Activated naive CD4-positive, alpha-beta T cell treated with anti-CD3 and anti-CD28 coated beads, Interleukin-2, amount 50 U/mL, for 24 hours (primary cell): Measurements from ENCODE around the gene ADGRD1.

Experiments
- H3K27ac Mint-ChIP-seq: one replicate; pipeline ENCODE4 v1.8.0; 2021; ENCODE audit warnings: mild to moderate bottlenecking, mixed read lengths
- H3K27me3 Mint-ChIP-seq: one replicate; pipeline ENCODE4 v1.8.0; 2021; ENCODE audit warnings: mixed read lengths
- H3K36me3 Mint-ChIP-seq: one replicate; pipeline ENCODE4 v1.8.0; 2021; ENCODE audit warnings: mixed read lengths
- H3K4me1 Mint-ChIP-seq: one replicate; pipeline ENCODE4 v1.8.0; 2021; ENCODE audit warnings: mixed read lengths
- H3K4me3 Mint-ChIP-seq: one replicate; pipeline ENCODE4 v1.8.0; 2021; ENCODE audit warnings: mild to moderate bottlenecking, mixed read lengths
- H3K9me3 Mint-ChIP-seq: one replicate; pipeline ENCODE4 v1.8.0; 2021; ENCODE audit warnings: mixed read lengths

Gene ADGRD1

DNA sequence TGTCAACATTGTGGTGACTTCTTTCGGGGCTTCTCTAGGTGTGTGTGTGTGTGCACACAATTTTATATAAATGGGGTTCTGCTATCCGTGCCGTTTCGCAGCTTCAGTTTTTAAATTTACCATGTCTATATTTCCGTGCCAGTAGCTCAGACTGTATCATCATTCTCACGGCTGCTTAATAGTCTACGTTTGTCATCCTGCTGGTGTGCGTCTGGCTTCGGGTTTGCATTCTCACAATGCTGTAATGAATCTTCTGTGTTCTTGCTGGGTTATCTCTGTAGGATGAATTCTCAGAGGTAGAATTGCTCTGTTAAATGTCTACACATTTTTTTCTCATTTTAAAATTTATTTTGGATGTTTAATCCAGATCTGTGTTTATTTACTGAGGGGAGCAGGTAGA, 73.6 kb downstream of the ADGRD1 start:
- H3K4me1 Mint-ChIP-seq: no peaks in the 10 kb centered on the region
- H3K9me3 Mint-ChIP-seq: no peaks in the 10 kb centered on the region
- H3K4me3 Mint-ChIP-seq: no peak overlapping the region
- H3K36me3 Mint-ChIP-seq: no peaks in the 10 kb centered on the region
- H3K27me3 Mint-ChIP-seq: no peaks in the 10 kb centered on the region
- no peak overlapping the region for H3K27ac Mint-ChIP-seq

DNA sequence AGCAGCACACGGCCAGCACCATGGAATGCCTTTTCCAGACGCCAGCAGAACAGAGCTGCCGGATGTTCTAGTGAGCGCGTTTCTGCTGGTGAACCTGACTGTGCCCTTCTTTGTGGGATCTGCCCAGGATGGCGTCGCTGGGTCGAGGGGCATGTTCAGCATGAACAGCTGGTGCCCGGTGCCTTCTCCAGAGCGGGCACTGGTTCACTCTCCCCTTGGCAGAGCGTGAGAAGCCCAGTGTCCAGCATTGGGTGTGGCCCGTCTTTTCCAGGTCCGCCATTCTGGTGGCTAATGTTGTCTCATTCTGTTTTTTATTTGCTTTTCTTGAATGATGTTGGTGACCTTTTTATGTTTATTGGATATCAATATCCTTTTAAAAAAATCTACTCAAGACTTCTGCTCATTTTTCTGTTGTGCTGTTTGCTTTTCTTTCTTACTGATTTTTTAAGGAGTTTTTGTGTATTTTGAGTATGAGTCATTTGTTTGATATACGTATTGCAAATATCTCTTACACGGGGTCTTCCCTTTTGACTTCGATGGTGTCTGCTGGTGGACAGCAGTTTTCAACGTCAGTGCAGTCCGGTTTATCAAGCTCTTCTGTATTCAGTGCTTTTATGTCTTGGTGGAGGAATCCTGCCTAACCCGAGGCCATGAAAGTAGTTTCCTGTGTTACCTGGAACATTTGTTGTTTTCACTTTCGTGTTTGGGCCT, 74.3 kb downstream of the ADGRD1 start:
- H3K27me3 Mint-ChIP-seq: no peaks in the 10 kb centered on the region
- no peak overlapping the region for H3K4me3 Mint-ChIP-seq
- H3K9me3 Mint-ChIP-seq: no peaks in the 10 kb centered on the region
- H3K4me1 Mint-ChIP-seq: no peaks in the 10 kb centered on the region
- H3K27ac Mint-ChIP-seq: no peak overlapping the region
- no peaks in the 10 kb centered on the region for H3K36me3 Mint-ChIP-seq

DNA sequence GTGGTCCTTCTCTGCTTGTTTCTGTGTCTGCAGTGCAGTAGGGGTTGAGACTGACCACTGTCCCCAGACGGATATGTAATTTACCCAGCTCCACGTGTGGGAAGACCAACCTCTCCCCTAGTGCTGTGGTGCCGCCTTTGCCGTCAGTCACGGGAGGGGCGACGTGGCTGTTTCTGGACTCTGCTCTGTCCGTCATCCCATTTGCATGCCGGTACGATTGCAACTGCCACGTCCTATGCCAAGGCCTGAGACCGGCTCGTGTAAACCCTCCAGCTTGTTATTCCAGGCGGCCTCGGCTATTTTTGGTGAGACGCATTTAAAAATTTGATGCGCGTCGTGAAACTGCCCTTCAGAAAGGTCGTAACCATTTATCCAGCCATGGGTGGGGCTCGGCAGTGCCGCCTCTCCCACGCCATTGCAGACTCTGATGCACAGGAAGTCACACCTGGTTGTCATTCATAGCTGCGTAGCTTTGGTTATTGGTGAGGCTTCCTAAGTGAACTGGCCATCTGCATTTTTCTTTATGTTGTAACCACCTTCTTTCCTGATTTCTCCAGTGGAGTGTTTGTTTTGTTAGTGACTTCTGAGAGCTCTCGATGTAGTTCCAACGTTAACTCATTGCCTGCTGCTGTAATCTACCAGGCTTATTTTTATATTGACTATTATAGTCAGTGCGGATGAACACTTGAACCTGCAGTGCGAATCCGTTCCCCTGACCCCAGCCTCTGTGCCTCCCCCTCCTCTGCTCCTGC, 75.1 kb downstream of the ADGRD1 start:
- Mint-ChIP-seq H3K4me1 (no peaks in the 10 kb centered on the region), H3K4me3 (no peak overlapping the region), H3K27me3 (no peaks in the 10 kb centered on the region), H3K36me3 (no peaks in the 10 kb centered on the region), H3K27ac (no peak overlapping the region), H3K9me3 (no peaks in the 10 kb centered on the region)

GRCh38 chr12:131030472-131031328, 77.0 kb downstream of the ADGRD1 start:
- no peaks in the 10 kb centered on the region for H3K36me3 Mint-ChIP-seq
- H3K27ac Mint-ChIP-seq: no peak overlapping the region
- H3K4me1 Mint-ChIP-seq: no peaks in the 10 kb centered on the region
- no peaks in the 10 kb centered on the region for H3K9me3 Mint-ChIP-seq
- no peaks in the 10 kb centered on the region for H3K27me3 Mint-ChIP-seq
- H3K4me3 Mint-ChIP-seq: no peak overlapping the region

DNA sequence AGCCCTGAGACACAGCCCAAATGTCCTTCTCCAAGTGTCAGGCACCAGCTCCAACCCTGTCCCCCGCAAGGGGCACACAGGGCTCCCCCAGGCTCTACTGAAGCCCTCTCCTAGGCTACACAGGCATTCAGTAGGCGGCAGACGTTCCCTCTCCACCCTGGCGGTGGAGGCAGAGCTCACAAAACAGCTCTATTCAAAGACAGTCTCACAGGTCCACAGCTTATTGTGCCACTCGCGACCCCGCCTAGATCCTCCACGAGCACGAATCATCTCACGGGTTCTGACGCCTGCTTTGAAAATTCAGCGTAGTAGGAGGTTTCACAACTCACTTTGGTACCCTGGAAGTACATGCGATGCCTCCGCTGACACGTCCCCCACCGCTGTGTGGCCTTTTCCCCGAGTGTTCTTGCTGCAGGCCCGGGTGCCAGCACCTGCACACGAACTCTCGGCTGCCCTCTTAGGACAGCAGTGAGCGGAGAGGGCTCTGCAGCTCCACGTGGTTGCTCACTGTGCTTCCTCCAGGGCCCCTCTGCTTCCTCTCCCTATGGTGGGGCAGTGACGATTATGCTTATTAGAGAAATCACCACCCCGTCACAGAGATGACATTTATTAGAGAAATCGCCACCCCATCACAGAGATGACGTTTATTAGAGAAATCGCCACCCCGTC, 78.5 kb downstream of the ADGRD1 start:
- no peak overlapping the region for H3K4me3 Mint-ChIP-seq
- H3K36me3 Mint-ChIP-seq: no peaks in the 10 kb centered on the region
- no peaks in the 10 kb centered on the region for H3K9me3 Mint-ChIP-seq
- no peak overlapping the region for H3K27ac Mint-ChIP-seq
- H3K27me3 Mint-ChIP-seq: no peaks in the 10 kb centered on the region
- no peaks in the 10 kb centered on the region for H3K4me1 Mint-ChIP-seq

DNA sequence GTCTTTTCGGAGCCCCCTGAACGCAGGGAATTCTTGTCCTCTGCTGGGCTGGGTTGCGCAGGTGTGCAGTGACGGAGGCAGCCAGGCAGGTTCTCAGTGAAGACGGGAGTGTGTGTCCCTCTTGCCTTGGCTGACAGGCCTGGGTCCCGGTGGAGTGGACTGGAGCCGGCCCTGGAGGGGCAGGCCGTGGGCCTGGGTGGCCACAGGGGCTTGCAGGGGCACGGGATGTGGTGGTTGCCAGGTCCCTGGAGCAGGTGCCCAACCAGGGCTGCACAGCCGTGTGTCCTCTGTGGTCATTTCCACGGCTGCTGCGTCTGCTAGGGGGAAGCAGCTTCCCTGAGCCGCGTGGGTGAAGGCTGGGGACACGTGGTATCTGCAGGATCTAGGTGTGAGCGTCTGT, 79.8 kb downstream of the ADGRD1 start:
- Mint-ChIP-seq H3K36me3 (no peaks in the 10 kb centered on the region), H3K4me3 (no peak overlapping the region), H3K9me3 (no peaks in the 10 kb centered on the region), H3K27ac (no peak overlapping the region), H3K4me1 (no peaks in the 10 kb centered on the region), H3K27me3 (no peaks in the 10 kb centered on the region)

GRCh38 chr12:131033886-131034482, 80.3 kb downstream of the ADGRD1 start:
- Mint-ChIP-seq H3K27ac (no peak overlapping the region), H3K9me3 (no peaks in the 10 kb centered on the region), H3K4me1 (no peaks in the 10 kb centered on the region), H3K36me3 (no peaks in the 10 kb centered on the region), H3K27me3 (no peaks in the 10 kb centered on the region), H3K4me3 (no peak overlapping the region)

DNA sequence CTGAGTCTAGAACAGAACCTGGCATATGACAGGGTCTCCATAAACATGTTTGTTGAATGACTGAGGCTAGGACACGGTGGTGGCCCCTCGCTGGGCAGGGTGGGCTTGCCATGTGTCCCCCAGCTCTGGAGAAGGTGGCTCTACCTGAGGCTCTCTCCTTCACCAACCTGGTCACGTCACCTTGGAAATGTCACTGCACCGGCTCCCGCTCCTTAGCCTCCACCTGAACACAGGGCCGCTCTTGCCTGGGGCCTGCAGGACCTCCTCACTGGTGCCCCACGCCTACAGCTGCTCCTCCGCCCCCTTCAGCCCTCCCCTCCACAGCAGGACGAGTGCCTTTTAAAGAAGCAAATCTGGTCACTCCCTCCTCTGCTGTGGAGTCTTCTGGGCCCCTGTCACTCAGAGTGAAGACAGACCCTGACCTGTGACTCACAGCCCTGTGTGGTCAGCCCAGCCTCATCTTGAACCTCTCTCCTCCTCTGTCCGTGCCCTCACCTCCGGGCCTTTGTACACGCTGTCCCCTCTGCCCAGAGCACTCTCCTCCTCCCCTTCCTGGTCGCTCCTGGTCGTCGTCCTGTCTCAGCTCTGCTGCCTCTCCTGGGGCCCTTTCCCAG, 81.0 kb downstream of the ADGRD1 start:
- H3K27ac Mint-ChIP-seq: no peak overlapping the region
- no peaks in the 10 kb centered on the region for H3K4me1 Mint-ChIP-seq
- H3K4me3 Mint-ChIP-seq: no peak overlapping the region
- no peaks in the 10 kb centered on the region for H3K36me3 Mint-ChIP-seq
- H3K9me3 Mint-ChIP-seq: no peaks in the 10 kb centered on the region
- no peaks in the 10 kb centered on the region for H3K27me3 Mint-ChIP-seq

- Mint-ChIP-seq H3K36me3 (no peaks in the 10 kb centered on the region), H3K9me3 (no peaks in the 10 kb centered on the region), H3K27ac (no peak overlapping the region), H3K4me1 (no peaks in the 10 kb centered on the region), H3K4me3 (no peak overlapping the region), H3K27me3 (no peaks in the 10 kb centered on the region)
Measured at GRCh38 chr12:131035245-131035681, 81.6 kb downstream of the ADGRD1 start.

DNA sequence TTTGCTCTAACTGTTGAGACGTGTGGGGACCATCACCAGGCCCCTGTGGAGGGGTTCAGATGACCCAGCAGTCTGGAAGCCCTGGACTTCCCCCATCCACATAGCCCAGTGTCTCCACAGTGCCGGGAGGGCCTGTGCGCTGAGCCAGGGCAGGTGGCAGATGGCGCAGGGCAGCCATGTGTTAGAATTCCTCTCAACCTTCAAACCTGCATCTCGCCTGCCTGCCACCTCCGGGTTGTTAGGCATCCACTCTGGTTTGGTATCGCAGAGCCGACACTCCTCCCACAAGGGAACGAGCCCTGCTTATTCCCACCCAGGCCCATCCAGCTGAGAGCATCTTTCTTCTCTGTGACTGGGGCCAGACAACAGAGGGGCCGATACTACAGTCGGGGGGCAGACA, 84.5 kb downstream of the ADGRD1 start:
- Mint-ChIP-seq H3K36me3 (no peaks in the 10 kb centered on the region), H3K27me3 (no peaks in the 10 kb centered on the region), H3K27ac (no peak overlapping the region), H3K4me1 (no peaks in the 10 kb centered on the region), H3K9me3 (no peaks in the 10 kb centered on the region), H3K4me3 (no peak overlapping the region)

- H3K4me1 Mint-ChIP-seq: no peaks in the 10 kb centered on the region
- H3K27me3 Mint-ChIP-seq: no peaks in the 10 kb centered on the region
- H3K27ac Mint-ChIP-seq: no peak overlapping the region
- no peaks in the 10 kb centered on the region for H3K36me3 Mint-ChIP-seq
- H3K4me3 Mint-ChIP-seq: no peak overlapping the region
- H3K9me3 Mint-ChIP-seq: no peaks in the 10 kb centered on the region
Measured at GRCh38 chr12:131038961-131039950, 85.5 kb downstream of the ADGRD1 start.

GRCh38 chr12:131040491-131040890, 86.8 kb downstream of the ADGRD1 start:
- no peaks in the 10 kb centered on the region for H3K4me1 Mint-ChIP-seq
- no peak overlapping the region for H3K4me3 Mint-ChIP-seq

DNA sequence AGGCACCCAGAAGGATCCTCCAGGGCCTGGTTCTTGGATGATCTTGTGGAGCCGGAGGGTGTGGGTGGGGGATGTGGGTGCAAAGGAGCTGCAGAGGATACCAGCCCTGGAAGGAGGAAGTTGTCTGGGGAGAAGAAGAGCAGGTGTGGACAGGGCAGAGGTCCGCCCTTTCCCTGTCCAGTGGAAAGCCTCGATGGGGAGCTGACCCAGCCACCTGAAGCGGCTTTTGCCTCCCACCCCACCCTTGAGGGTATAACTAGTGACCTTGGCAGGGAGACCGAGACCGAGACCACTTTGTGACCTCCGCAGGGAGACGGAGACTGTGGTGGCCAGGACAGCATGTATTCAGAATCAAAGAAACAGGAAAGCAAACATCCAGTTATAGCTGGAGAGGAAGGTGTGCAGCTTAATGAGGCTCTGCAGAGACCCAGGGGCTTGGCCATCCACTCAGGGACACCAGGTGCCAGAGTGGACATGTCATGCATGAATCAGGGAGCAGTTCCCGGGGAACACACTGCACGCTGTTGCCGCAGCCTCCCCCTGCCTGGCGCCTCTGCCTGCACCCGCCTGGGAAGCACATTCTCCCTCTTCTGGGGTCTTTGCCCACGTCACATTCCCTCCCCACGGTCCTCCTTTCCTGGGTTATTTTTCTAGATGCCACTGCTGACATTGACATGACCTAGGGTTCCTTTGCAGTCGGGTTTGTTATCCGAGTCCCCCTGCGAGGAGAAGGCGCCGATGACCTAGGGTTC, 87.7 kb downstream of the ADGRD1 start:
- H3K4me3 Mint-ChIP-seq: no peak overlapping the region
- no peak overlapping the region for H3K27ac Mint-ChIP-seq
- H3K9me3 Mint-ChIP-seq: no peaks in the 10 kb centered on the region
- no peaks in the 10 kb centered on the region for H3K36me3 Mint-ChIP-seq
- no peaks in the 10 kb centered on the region for H3K4me1 Mint-ChIP-seq
- H3K27me3 Mint-ChIP-seq: no peaks in the 10 kb centered on the region

More at GRCh38 chr12:131040491-131040890, 86.8 kb downstream of the ADGRD1 start:
- H3K27me3 Mint-ChIP-seq: no peaks in the 10 kb centered on the region
- H3K9me3 Mint-ChIP-seq: no peaks in the 10 kb centered on the region
- H3K27ac Mint-ChIP-seq: no peak overlapping the region
- no peaks in the 10 kb centered on the region for H3K36me3 Mint-ChIP-seq
